Measurements from ENCODE around the gene C1QL1.
"Not testable (repeated sequence)": the region's sequence is repeated elsewhere in the genome, so short reads cannot be mapped to it uniquely, and the experiment has no call there.

Gene C1QL1

GRCh38 chr17:44947461-44948314 lies 20.4 kb downstream of the C1QL1 start, which contains the start of gene KIF18B:
Gene KIF18B (minus strand): TSS chr17:44947773. CDS start chr17:44936344, 11,429 bp downstream.
- peak; percentile 85 for DNase-seq (ENCODE audit: extremely low read depth, low read depth)
- no peak for TF ChIP-seq CTCF (IDR thresholded peaks at IDR 0.05; ENCODE audit: low read depth, low read length)

DNA sequence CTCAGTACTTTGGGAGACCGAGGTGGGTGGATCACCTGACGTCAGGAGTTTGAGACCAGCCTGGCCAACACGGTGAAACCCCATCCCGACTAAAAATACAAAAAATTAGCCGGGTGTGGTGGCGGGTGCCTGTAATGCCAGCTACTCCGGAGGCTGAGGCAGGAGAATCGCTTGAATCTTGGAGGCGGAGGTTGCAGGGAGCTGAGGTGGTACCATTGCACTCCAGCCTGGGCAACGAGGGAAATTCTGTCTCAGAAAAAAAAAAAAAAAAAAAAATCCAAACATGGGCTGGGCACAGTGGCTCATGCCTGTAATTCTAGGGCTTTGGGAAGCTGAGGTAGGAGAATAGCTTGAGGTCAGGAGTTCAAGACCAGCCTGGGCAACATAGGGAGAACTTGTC lies 22.5 kb downstream of the C1QL1 start:
- DNase-seq (ENCODE audit: extremely low read depth, low read depth), result not testable (repeated sequence)

DNA sequence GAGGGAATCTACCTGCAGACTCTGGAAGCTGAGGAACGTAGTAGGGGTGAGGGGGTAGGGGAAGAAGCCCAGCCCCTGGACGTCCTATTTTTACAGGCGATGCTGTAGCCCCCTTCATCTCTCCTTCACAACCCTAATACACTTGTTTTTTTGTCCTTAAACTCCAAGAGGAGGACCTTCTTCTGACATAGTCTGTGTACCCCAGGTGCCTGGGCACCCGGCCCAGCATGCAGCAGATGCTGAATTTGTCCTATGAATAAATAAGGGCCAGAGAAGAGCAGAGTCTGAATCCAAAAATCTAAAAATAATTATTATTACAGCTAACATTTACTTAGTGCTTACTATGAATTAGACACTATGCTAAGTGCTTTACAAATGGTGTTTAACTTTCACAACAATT lies 25.6 kb downstream of the C1QL1 start:
- no peak for TF ChIP-seq CTCF (IDR thresholded peaks at IDR 0.05; ENCODE audit: low read depth, low read length)
- DNase-seq (ENCODE audit: extremely low read depth, low read depth), result no peak

GRCh38 chr17:44941712-44942331 lies 26.3 kb downstream of the C1QL1 start:
- DNase-seq (ENCODE audit: extremely low read depth, low read depth), result no peak
- no peak for TF ChIP-seq CTCF (IDR thresholded peaks at IDR 0.05; ENCODE audit: low read depth, low read length)

- no peak for DNase-seq (ENCODE audit: extremely low read depth, low read depth)
- no peak for TF ChIP-seq CTCF (IDR thresholded peaks at IDR 0.05; ENCODE audit: low read depth, low read length)
Measured at GRCh38 chr17:44940768-44941167, 27.3 kb downstream of the C1QL1 start.

GRCh38 chr17:44940317-44940716 lies 27.8 kb downstream of the C1QL1 start:
- TF ChIP-seq CTCF (IDR thresholded peaks at IDR 0.05; ENCODE audit: low read depth, low read length), result no peak
- no peak for DNase-seq (ENCODE audit: extremely low read depth, low read depth)

DNA sequence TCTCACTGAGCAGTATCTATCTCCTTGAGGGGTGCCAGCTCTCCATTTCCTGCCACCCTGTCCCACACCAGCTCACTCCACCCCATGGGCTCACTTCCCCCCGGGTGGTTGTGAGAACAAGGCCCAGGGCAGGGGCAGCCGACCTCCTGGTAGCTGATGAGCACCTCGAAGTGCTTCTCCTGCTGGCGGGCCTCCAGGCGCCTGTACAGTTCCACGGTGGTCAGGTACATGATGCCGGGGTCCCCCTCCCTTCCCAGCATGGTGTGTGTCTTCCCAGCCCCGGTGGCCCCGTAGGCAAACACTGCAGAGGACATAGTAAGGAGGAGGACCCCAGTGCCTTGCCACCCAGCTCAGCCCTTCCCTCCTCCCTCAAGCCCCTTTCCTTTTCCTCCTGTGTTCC lies 33.0 kb downstream of the C1QL1 start:
- TF ChIP-seq CTCF (IDR thresholded peaks at IDR 0.05; ENCODE audit: low read depth, low read length), result no peak
- no peak for DNase-seq (ENCODE audit: extremely low read depth, low read depth)

Measured in AG09319 (cell line).